ENCODE data around the gene SYMPK.

SYMPK gene

GRCh38 chr19:45798995-45799517 lies 63.9 kb downstream of the SYMPK start:
- CTCF ChIA-PET, result interaction anchor here (0.6 to 8.7 kb wide), 31 partner anchors 9 to 521 kb away, joined by 3 to 80 read pairs (median 4); partner anchors contain the start of genes QPCTL, SIX5, SNRPD2 and SYMPK
- TF ChIP-seq ZNF488 (tag by site-specific recombination; IDR thresholded peaks at IDR 0.05) (no peak), KLF9 (tag by site-specific recombination; IDR thresholded peaks at IDR 0.05; ENCODE audit: low read depth) (peak; percentile 39; the same call in 1 of the 2 replicates), EGR2 (tag by site-specific recombination; IDR thresholded peaks at IDR 0.05; ENCODE audit: low read depth) (peak; percentile 95), PATZ1 (tag by site-specific recombination; IDR thresholded peaks at IDR 0.05) (peak; percentile 69; the same call in 1 of the 2 replicates), ZNF521 (tag by site-specific recombination; IDR thresholded peaks at IDR 0.05) (no peak), SCRT1 (tag by site-specific recombination; IDR thresholded peaks at IDR 0.05; ENCODE audit: borderline replicate concordance) (no peak), SCRT2 (tag by site-specific recombination; IDR thresholded peaks at IDR 0.05) (no peak), ZNF138 (tag by site-specific recombination; IDR thresholded peaks at IDR 0.05; ENCODE audit: borderline replicate concordance) (no peak), ZFP37 (tag by site-specific recombination; IDR thresholded peaks at IDR 0.05) (no peak), ZNF544 (tag by site-specific recombination; IDR thresholded peaks at IDR 0.05) (no peak), ZNF174 (tag by site-specific recombination; IDR thresholded peaks at IDR 0.05) (no peak), SP3 (tag by site-specific recombination; IDR thresholded peaks at IDR 0.05) (no peak), KLF1 (tag by site-specific recombination; IDR thresholded peaks at IDR 0.05) (no peak), ZNF837 (tag by site-specific recombination; IDR thresholded peaks at IDR 0.05) (no peak), ZFP69B (tag by site-specific recombination; IDR thresholded peaks at IDR 0.05) (no peak), ZNF704 (tag by site-specific recombination; IDR thresholded peaks at IDR 0.05) (no peak), ZNF558 (tag by site-specific recombination; IDR thresholded peaks at IDR 0.05) (no peak), MZF1 (tag by site-specific recombination; IDR thresholded peaks at IDR 0.05; ENCODE audit: borderline replicate concordance) (no peak), ZNF792 (tag by site-specific recombination; IDR thresholded peaks at IDR 0.05) (no peak), ZBTB17 (tag by site-specific recombination; IDR thresholded peaks at IDR 0.05) (peak; percentile 30; the same call in 1 of the 2 replicates), ZNF133 (tag by site-specific recombination; IDR thresholded peaks at IDR 0.05) (no peak), ZNF560 (tag by site-specific recombination; IDR thresholded peaks at IDR 0.05; ENCODE audit: borderline replicate concordance) (no peak), ZNF155 (tag by site-specific recombination; IDR thresholded peaks at IDR 0.05) (no peak), BCL11B (tag by site-specific recombination; IDR thresholded peaks at IDR 0.05; ENCODE audit: low read depth) (no peak), KLF16 (tag by site-specific recombination; IDR thresholded peaks at IDR 0.05) (no peak), GLI2 (tag by site-specific recombination; IDR thresholded peaks at IDR 0.05; ENCODE audit: borderline replicate concordance, low read depth) (no peak)
- TF ChIP-seq, protein P1, sequence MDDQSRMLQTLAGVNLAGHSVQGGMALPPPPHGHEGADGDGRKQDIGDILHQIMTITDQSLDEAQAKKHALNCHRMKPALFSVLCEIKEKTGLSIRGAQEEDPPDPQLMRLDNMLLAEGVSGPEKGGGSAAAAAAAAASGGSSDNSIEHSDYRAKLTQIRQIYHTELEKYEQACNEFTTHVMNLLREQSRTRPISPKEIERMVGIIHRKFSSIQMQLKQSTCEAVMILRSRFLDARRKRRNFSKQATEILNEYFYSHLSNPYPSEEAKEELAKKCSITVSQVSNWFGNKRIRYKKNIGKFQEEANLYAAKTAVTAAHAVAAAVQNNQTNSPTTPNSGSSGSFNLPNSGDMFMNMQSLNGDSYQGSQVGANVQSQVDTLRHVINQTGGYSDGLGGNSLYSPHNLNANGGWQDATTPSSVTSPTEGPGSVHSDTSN (CRISPR knock-in tag; IDR thresholded peaks at IDR 0.05), result no peak
- TF ChIP-seq, protein P2, sequence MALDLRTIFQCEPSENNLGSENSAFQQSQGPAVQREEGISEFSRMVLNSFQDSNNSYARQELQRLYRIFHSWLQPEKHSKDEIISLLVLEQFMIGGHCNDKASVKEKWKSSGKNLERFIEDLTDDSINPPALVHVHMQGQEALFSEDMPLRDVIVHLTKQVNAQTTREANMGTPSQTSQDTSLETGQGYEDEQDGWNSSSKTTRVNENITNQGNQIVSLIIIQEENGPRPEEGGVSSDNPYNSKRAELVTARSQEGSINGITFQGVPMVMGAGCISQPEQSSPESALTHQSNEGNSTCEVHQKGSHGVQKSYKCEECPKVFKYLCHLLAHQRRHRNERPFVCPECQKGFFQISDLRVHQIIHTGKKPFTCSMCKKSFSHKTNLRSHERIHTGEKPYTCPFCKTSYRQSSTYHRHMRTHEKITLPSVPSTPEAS (tag by site-specific recombination; IDR thresholded peaks at IDR 0.05), result no peak
- TF ChIP-seq, protein P3, sequence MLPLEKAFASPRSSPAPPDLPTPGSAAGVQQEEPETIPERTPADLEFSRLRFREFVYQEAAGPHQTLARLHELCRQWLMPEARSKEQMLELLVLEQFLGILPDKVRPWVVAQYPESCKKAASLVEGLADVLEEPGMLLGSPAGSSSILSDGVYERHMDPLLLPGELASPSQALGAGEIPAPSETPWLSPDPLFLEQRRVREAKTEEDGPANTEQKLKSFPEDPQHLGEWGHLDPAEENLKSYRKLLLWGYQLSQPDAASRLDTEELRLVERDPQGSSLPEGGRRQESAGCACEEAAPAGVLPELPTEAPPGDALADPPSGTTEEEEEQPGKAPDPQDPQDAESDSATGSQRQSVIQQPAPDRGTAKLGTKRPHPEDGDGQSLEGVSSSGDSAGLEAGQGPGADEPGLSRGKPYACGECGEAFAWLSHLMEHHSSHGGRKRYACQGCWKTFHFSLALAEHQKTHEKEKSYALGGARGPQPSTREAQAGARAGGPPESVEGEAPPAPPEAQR (tag by site-specific recombination; IDR thresholded peaks at IDR 0.05), result no peak
- TF ChIP-seq, protein P4, sequence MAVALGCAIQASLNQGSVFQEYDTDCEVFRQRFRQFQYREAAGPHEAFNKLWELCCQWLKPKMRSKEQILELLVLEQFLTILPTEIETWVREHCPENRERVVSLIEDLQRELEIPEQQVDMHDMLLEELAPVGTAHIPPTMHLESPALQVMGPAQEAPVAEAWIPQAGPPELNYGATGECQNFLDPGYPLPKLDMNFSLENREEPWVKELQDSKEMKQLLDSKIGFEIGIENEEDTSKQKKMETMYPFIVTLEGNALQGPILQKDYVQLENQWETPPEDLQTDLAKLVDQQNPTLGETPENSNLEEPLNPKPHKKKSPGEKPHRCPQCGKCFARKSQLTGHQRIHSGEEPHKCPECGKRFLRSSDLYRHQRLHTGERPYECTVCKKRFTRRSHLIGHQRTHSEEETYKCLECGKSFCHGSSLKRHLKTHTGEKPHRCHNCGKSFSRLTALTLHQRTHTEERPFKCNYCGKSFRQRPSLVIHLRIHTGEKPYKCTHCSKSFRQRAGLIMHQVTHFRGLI (tag by site-specific recombination; IDR thresholded peaks at IDR 0.05), result no peak

More at GRCh38 chr19:45798995-45799517, 63.9 kb downstream of the SYMPK start:
- Histone ChIP-seq H3K9me3 (ENCODE audit: control insufficient read depth, insufficient read depth, low read depth, low read length) (no peaks in the 10 kb centered on the region), H3K4me3 (ENCODE audit: low read depth, low read length) (no peak overlapping the region), H3K27ac (ENCODE audit: extremely low read depth, low read depth, low read length) (no peak overlapping the region), H3K36me3 (ENCODE audit: control insufficient read depth in 2 of 2, insufficient read depth in 1 of 2, low read length in 2 of 2) (no peaks in the 10 kb centered on the region), H3K4me1 (ENCODE audit: control insufficient read depth, insufficient read depth, low read length) (peaks cover 2% of the 10 kb centered on the region; the same call in 1 of the 2 replicates)
- POLR2A ChIA-PET, result interaction anchor here (0.6 to 2.0 kb wide), 6 partner anchors 14 to 107 kb away, joined by 3 to 37 read pairs (median 4); partner anchors contain the start of genes DMPK, QPCTL, SIX5 and SNRPD2

All from HEK293 (cell line).